Caco-2 (cell line): Measurements from ENCODE around the gene STARD10. TPM values are rescaled to one million over a fixed set of nuclear protein-coding genes. Genes with fewer than 3 reads are reported as not detected.

Experiments
- BruUV-seq: library from RNA; stranded (reverse); fragments of 400-500 nt; replicated peaks from 2 replicates; lab custom pipeline; 2021; lab: Mats Ljungman, UMichigan
- CTCF ChIA-PET: fragments of 300-600 bp; sonication (Branson Sonifier 250); formaldehyde crosslinking; loops from one replicate; lab custom pipeline; 2022; ENCODE audit warnings: antibody characterized with exemption; lab: Charles Lee
- POLR2A ChIA-PET: fragments of 300-600 bp; sonication (Branson Sonifier 250); formaldehyde crosslinking; loops from one replicate; lab custom pipeline; 2022; ENCODE audit warnings: antibody characterized with exemption; lab: Charles Lee
- DNase-seq, 2 experiments: peaks; one replicate each; pipeline versions ENCODE4 v3.0.0 to v3.0.0-alpha.2; 2020 to 2022
- H3K27me3 ChIP-seq: replicated peaks from 2 replicates; pipeline ENCODE4 v1.6.0; 2011; ENCODE audit warnings: low read length; ENCODE audit not compliant: control insufficient read depth, insufficient read depth
- H3K36me3 ChIP-seq: 2 replicates; pipeline ENCODE4 v1.5.1; 2011; ENCODE audit warnings: low read length; ENCODE audit not compliant: control insufficient read depth, insufficient read depth
- H3K4me1 ChIP-seq: fragments of 250-450 bp; sonication (Bioruptor Pico); 2 replicates; pipeline ENCODE4 v1.5.1; 2020; ENCODE audit warnings: mild to moderate bottlenecking
- H3K4me3 ChIP-seq: 2 replicates; pipeline ENCODE4 v1.5.1; 2011; ENCODE audit warnings: low read depth, mild to moderate bottlenecking, control low read depth, low read length
- H3K9me3 ChIP-seq: fragments of 250-450 bp; sonication (Bioruptor Pico); 2 replicates; pipeline ENCODE4 v1.5.1; 2020; ENCODE audit warnings: mild to moderate bottlenecking, moderate library complexity
- H3K27ac Mint-ChIP-seq: one replicate; pipeline ENCODE4 v1.8.0; 2022; ENCODE audit warnings: mixed read lengths; ENCODE audit not compliant: unreplicated experiment
- H3K27me3 Mint-ChIP-seq: one replicate; pipeline ENCODE4 v1.8.0; 2022; ENCODE audit warnings: mixed read lengths; ENCODE audit not compliant: insufficient read depth, unreplicated experiment
- H3K36me3 Mint-ChIP-seq: one replicate; pipeline ENCODE4 v1.8.0; 2022; ENCODE audit warnings: mild to moderate bottlenecking, mixed read lengths; ENCODE audit not compliant: insufficient read depth, unreplicated experiment
- H3K4me1 Mint-ChIP-seq: one replicate; pipeline ENCODE4 v1.8.0; 2022; ENCODE audit warnings: low read depth, mixed read lengths; ENCODE audit not compliant: unreplicated experiment
- H3K4me3 Mint-ChIP-seq: one replicate; pipeline ENCODE4 v1.8.0; 2022; ENCODE audit warnings: mild to moderate bottlenecking, moderate library complexity, mixed read lengths; ENCODE audit not compliant: unreplicated experiment
- H3K9me3 Mint-ChIP-seq: one replicate; pipeline ENCODE4 v1.8.0; 2022; ENCODE audit warnings: mixed read lengths; ENCODE audit not compliant: unreplicated experiment
- CTCF ChIP-seq, 2 experiments: fragments of 200-600 bp in 1 of 2; IDR thresholded peaks; 1 replicate in 1 of 2; 2 replicates in 1 of 2; pipeline versions ENCODE4 v1.5.1 to v1.8.0; 2011 to 2022; ENCODE audit warnings: antibody characterized with exemption in 1 of 2, control low read depth in 1 of 2, inconsistent platforms in 1 of 2, low read depth in 1 of 2, low read length in 1 of 2, mild to moderate bottlenecking in 1 of 2, moderate library complexity in 1 of 2; ENCODE audit not compliant: insufficient read depth in 1 of 2, severe bottlenecking in 1 of 2, unreplicated experiment in 1 of 2
- intact Hi-C: fragments of 100-400 bp; cut with micrococcal nuclease; formaldehyde crosslinking; loops from one replicate; pipeline ENCODE4 v1.10.0; 2022; ENCODE audit not compliant: unreplicated experiment
- total RNA-seq: library from RNA; stranded (reverse); gene quantifications from 2 replicates; pipeline ENCODE4 v1.2.3, GENCODE V29; 2022

The STARD10 gene
- total RNA-seq, 1 experiment from 2014 or later = 492 TPM

DNA sequence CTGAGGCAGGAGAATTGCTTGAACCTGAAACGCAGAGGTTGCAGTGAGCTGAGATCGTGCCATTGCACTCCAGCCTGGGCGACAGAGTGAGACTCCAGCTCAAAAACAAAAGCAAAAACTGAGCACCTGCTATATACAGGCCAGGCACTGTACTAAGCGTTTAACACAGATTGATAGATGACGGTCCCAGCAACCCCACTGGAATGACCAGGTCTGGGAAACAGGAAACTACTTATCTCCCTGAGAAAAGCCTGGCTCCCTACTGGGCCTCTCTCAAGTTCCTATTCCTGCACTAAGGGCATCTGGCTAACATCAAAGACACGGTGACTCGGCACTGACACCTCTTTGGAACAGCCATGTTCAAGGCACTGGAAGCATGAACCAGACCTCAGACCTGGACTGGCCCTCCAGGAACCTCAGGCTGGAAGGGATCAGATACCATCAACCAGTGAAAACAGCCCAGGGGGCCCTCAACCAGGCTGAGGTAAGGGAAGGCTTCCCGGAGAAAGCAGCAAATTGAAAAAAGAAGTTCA lies 58.3 kb downstream of the STARD10 start:
- intact Hi-C loops = no loop called here
- H3K27me3 Mint-ChIP-seq = no peaks in the 10 kb centered on the region
- H3K27ac Mint-ChIP-seq = peak overlapping the region; percentile 29
- POLR2A ChIA-PET = no interaction called here
- BruUV-seq = no TSS peak
- peaks cover 16% of the 10 kb centered on the region for H3K36me3 Mint-ChIP-seq
- Histone ChIP-seq H3K4me1 (peaks cover 13% of the 10 kb centered on the region), H3K36me3 (peaks cover 6% of the 10 kb centered on the region), H3K9me3 (no peaks in the 10 kb centered on the region), H3K27me3 (no peaks in the 10 kb centered on the region), H3K4me3 (no peak overlapping the region)
- no peak overlapping the region for H3K4me3 Mint-ChIP-seq
- peak; percentile 53 to 75 for DNase-seq
- CTCF ChIA-PET = interaction anchor here (0.6 kb wide), 1 partner anchor 10 kb away, joined by 3 read pairs; no protein-coding TSS in a partner anchor
- no peak for TF ChIP-seq CTCF (IDR thresholded peaks at IDR 0.05; ENCODE audit: insufficient read depth in 1 of 2, low read depth in 1 of 2, low read length in 1 of 2, severe bottlenecking in 1 of 2, unreplicated experiment in 1 of 2)
- H3K4me1 Mint-ChIP-seq = peaks cover 17% of the 10 kb centered on the region
- H3K9me3 Mint-ChIP-seq = no peaks in the 10 kb centered on the region

GRCh38 chr11:72732329-72732728 lies 61.5 kb downstream of the STARD10 start:
- Histone ChIP-seq H3K4me1 (peaks cover 13% of the 10 kb centered on the region; the same call in 1 of the 2 replicates), H3K9me3 (no peaks in the 10 kb centered on the region), H3K4me3 (no peak overlapping the region), H3K27me3 (no peaks in the 10 kb centered on the region), H3K36me3 (peaks cover 6% of the 10 kb centered on the region)
- no TSS peak for BruUV-seq
- no peak overlapping the region for H3K4me3 Mint-ChIP-seq
- H3K27me3 Mint-ChIP-seq = no peaks in the 10 kb centered on the region
- H3K36me3 Mint-ChIP-seq = peaks cover 15% of the 10 kb centered on the region
- DNase-seq = no peak
- ChIA-PET CTCF (interaction anchor here (1.3 kb wide), 1 partner anchor 62 kb away, joined by 4 read pairs; the partner anchor contains the start of gene STARD10), POLR2A (no interaction called here)
- intact Hi-C loops = no loop called here
- no peak overlapping the region for H3K27ac Mint-ChIP-seq
- H3K9me3 Mint-ChIP-seq = no peaks in the 10 kb centered on the region
- no peak for TF ChIP-seq CTCF (IDR thresholded peaks at IDR 0.05; ENCODE audit: insufficient read depth in 1 of 2, low read depth in 1 of 2, low read length in 1 of 2, severe bottlenecking in 1 of 2, unreplicated experiment in 1 of 2)
- H3K4me1 Mint-ChIP-seq = peaks cover 12% of the 10 kb centered on the region

- H3K36me3 Mint-ChIP-seq = peaks cover 6% of the 10 kb centered on the region
- H3K4me1 ChIP-seq = peaks cover 5% of the 10 kb centered on the region; the same call in 1 of the 2 replicates
- no peak for TF ChIP-seq CTCF (IDR thresholded peaks at IDR 0.05; ENCODE audit: insufficient read depth in 1 of 2, low read depth in 1 of 2, low read length in 1 of 2, severe bottlenecking in 1 of 2, unreplicated experiment in 1 of 2)
- BruUV-seq = no TSS peak
- peaks cover 5% of the 10 kb centered on the region for H3K36me3 ChIP-seq
- DNase-seq = no peak
- no peaks in the 10 kb centered on the region for H3K9me3 Mint-ChIP-seq
- H3K9me3 ChIP-seq = no peaks in the 10 kb centered on the region
- ChIA-PET POLR2A (no interaction called here), CTCF (interaction anchor here (1.3 to 1.6 kb wide), 3 partner anchors 56 to 82 kb away, joined by 4 read pairs; partner anchors contain the start of gene STARD10)
- intact Hi-C loops = no loop called here
- H3K27me3 ChIP-seq = no peaks in the 10 kb centered on the region
- H3K27ac Mint-ChIP-seq = no peak overlapping the region
- H3K27me3 Mint-ChIP-seq = no peaks in the 10 kb centered on the region
- H3K4me3 ChIP-seq = no peak overlapping the region
- no peak overlapping the region for H3K4me3 Mint-ChIP-seq
- H3K4me1 Mint-ChIP-seq = no peaks in the 10 kb centered on the region
Observed at GRCh38 chr11:72730737-72731136, 63.1 kb downstream of the STARD10 start.
